ENCODE measurements around the gene ACD. TPM values are rescaled to one million over a fixed set of nuclear protein-coding genes. Genes with fewer than 3 reads are reported as not detected.

Gene ACD
- total and polyA plus RNA-seq, 2 donors (not counting 1 experiment from before 2014, with no cell fraction given): 47.6 to 71.4 TPM

DNA sequence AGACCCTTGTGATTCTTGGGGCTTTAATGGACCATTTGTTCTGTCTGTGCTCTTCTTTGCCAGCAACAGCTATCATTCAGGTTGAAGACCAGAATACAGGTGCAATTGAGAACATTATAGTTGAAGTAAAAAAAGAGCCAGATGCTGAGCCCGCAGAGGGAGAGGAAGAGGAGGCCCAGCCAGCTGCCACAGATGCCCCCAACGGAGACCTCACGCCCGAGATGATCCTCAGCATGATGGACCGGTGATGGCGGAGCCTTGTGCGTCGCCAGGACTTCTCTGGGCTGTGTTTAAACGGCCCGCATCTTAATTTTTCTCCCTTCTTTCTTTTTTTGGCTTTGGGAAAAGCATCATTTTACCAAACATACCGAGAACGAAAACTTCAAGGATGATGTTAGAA is 22.4 kb downstream of the ACD start:
- CTCF ChIA-PET: interaction anchor here (1.0 to 3.1 kb wide), 3 partner anchors 74 to 117 kb away, joined by 3 to 21 read pairs (median 3); no protein-coding TSS in a partner anchor
- intact Hi-C loops (cut with micrococcal nuclease): no loop called here

DNA sequence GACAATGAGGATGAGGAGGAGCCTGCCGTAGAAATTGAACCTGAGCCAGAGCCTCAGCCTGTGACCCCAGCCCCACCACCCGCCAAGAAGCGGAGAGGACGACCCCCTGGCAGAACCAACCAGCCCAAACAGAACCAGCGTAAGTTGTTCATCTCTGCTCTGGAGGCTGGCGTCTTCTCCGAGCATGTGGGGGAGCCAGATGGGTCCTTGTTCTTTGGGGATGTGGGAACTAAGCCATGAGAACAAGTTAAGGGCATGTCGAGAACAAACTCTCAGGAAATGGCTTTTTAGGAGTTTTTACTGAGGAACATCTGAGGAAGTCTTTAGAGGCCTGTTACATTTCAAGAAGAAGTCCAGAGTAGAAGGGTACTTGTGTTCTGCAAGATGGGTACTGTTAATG is 23.3 kb downstream of the ACD start:
- POLR2A ChIA-PET: no interaction called here
- TF ChIP-seq CTCF (IDR thresholded peaks at IDR 0.05) (no peak), EZH2 (IDR thresholded peaks at IDR 0.05; ENCODE audit: borderline replicate concordance, insufficient read depth, low read depth, low read length, poor library complexity, severe bottlenecking) (no peak)
- CTCF ChIA-PET: interaction anchor here (1.0 kb wide), 1 partner anchor 116 kb away, joined by 3 read pairs; no protein-coding TSS in a partner anchor
- H3K4me1 Mint-ChIP-seq: no peaks in the 10 kb centered on the region
- H3K27me3 Mint-ChIP-seq: no peaks in the 10 kb centered on the region
- Histone ChIP-seq H3K9me3 (ENCODE audit: control extremely low read depth in 1 of 3, control insufficient read depth in 2 of 3, insufficient read depth in 1 of 3, low read length in 2 of 3) (no peaks in the 10 kb centered on the region), H3K79me2 (ENCODE audit: control insufficient read depth, insufficient read depth, low read length) (no peaks in the 10 kb centered on the region), H3K9ac (ENCODE audit: low read length) (no peak overlapping the region), H2AFZ (ENCODE audit: insufficient read depth, low read depth, low read length, poor library complexity, severe bottlenecking) (no peak overlapping the region), H3K4me3 (ENCODE audit: control extremely low read depth in 1 of 5, extremely low read depth in 1 of 5, insufficient read depth in 1 of 5, low read depth in 2 of 5, low read length in 4 of 5) (no peak overlapping the region), H4K20me1 (ENCODE audit: control insufficient read depth, insufficient read depth, low read length, poor library complexity, severe bottlenecking) (no peaks in the 10 kb centered on the region), H3K36me3 (replicated peaks in 1 of 2; ENCODE audit: control extremely low read depth in 1 of 2, control insufficient read depth in 1 of 2, extremely low read depth in 1 of 2, insufficient read depth in 2 of 2, low read length in 1 of 2) (peaks cover 6 to 58% of the 10 kb centered on the region in 2 experiments), H3K4me2 (replicated peaks; ENCODE audit: low read depth, low read length, poor library complexity, severe bottlenecking) (no peak overlapping the region), H3K27me3 (replicated peaks in 1 of 4; ENCODE audit: control extremely low read depth in 1 of 4, control insufficient read depth in 3 of 4, insufficient read depth in 4 of 4, low read length in 3 of 4) (no peaks in the 10 kb centered on the region), H3K4me1 (ENCODE audit: control insufficient read depth in 2 of 2, insufficient read depth in 2 of 2, low read length in 2 of 2) (no peaks in the 10 kb centered on the region), H3K27ac (ENCODE audit: low read length in 2 of 2) (no peak overlapping the region)
- intact Hi-C loops (cut with micrococcal nuclease): no loop called here
- H3K4me3 Mint-ChIP-seq: no peak overlapping the region
- WGBS (ENCODE audit: insufficient coverage): 100% methylated on average over 4 of the region's 8 CpGs
- no peak for DNase-seq
- H3K9me3 Mint-ChIP-seq (ENCODE audit: insufficient read depth): no peaks in the 10 kb centered on the region
- no peak for ATAC-seq (ENCODE audit: low read depth)
- H3K27ac Mint-ChIP-seq: no peak overlapping the region

More for the DNA sequence above, 22.4 kb downstream of the ACD start:
- H2AFZ ChIP-seq (ENCODE audit: insufficient read depth, low read depth, low read length, poor library complexity, severe bottlenecking): no peak overlapping the region
- no peaks in the 10 kb centered on the region for H3K27me3 ChIP-seq (replicated peaks in 1 of 4; ENCODE audit: control extremely low read depth in 1 of 4, control insufficient read depth in 3 of 4, insufficient read depth in 4 of 4, low read length in 3 of 4)
- Mint-ChIP-seq H3K27me3 (no peaks in the 10 kb centered on the region), H3K9me3 (ENCODE audit: insufficient read depth) (no peaks in the 10 kb centered on the region), H3K4me3 (no peak overlapping the region), H3K4me1 (no peaks in the 10 kb centered on the region), H3K27ac (no peak overlapping the region)
- POLR2A ChIA-PET: interaction anchor here (0.7 kb wide), 1 partner anchor 15 kb away, joined by 7 read pairs; no protein-coding TSS in a partner anchor
- peaks cover 6 to 51% of the 10 kb centered on the region in 2 experiments for H3K36me3 ChIP-seq (replicated peaks in 1 of 2; ENCODE audit: control extremely low read depth in 1 of 2, control insufficient read depth in 1 of 2, extremely low read depth in 1 of 2, insufficient read depth in 2 of 2, low read length in 1 of 2)
- TF ChIP-seq CTCF (IDR thresholded peaks at IDR 0.05) (no peak), EZH2 (IDR thresholded peaks at IDR 0.05; ENCODE audit: borderline replicate concordance, insufficient read depth, low read depth, low read length, poor library complexity, severe bottlenecking) (no peak)
- WGBS (ENCODE audit: insufficient coverage): 96% methylated on average over 7 of the region's 12 CpGs
- DNase-seq (no peak), ATAC-seq (ENCODE audit: low read depth) (no peak)
- no peaks in the 10 kb centered on the region for H4K20me1 ChIP-seq (ENCODE audit: control insufficient read depth, insufficient read depth, low read length, poor library complexity, severe bottlenecking)
- no peaks in the 10 kb centered on the region for H3K4me1 ChIP-seq (ENCODE audit: control insufficient read depth in 2 of 2, insufficient read depth in 2 of 2, low read length in 2 of 2)
- no peak overlapping the region for H3K27ac ChIP-seq (ENCODE audit: low read length in 2 of 2)
- H3K79me2 ChIP-seq (ENCODE audit: control insufficient read depth, insufficient read depth, low read length): no peaks in the 10 kb centered on the region
- no peak overlapping the region for H3K4me3 ChIP-seq (ENCODE audit: control extremely low read depth in 1 of 5, extremely low read depth in 1 of 5, insufficient read depth in 1 of 5, low read depth in 2 of 5, low read length in 4 of 5)
- no peak overlapping the region for H3K9ac ChIP-seq (ENCODE audit: low read length)
- no peak overlapping the region for H3K4me2 ChIP-seq (replicated peaks; ENCODE audit: low read depth, low read length, poor library complexity, severe bottlenecking)
- no peaks in the 10 kb centered on the region for H3K9me3 ChIP-seq (ENCODE audit: control extremely low read depth in 1 of 3, control insufficient read depth in 2 of 3, insufficient read depth in 1 of 3, low read length in 2 of 3)
